NCI-H446 (cell line): Measurements from ENCODE around the gene CHML.

Experiments
- DNase-seq, 2 experiments: peaks; one replicate each; lab custom pipeline; 2025; lab: John Stamatoyannopoulos, UW

Gene CHML

GRCh38 chr1:241646201-241646600, 6.0 kb upstream of the CHML start:
- no peak for DNase-seq

- DNase-seq: no peak
These were observed 5.0 kb upstream of the CHML start for GRCh38 chr1:241645199-241645598.

- DNase-seq: no peak
These were observed 4.1 kb upstream of the CHML start for GRCh38 chr1:241644259-241644658.

- DNase-seq: no peak
These were observed 2.4 kb upstream of the CHML start for GRCh38 chr1:241642593-241642944.

- DNase-seq: no peak
These were observed 1.8 kb upstream of the CHML start for GRCh38 chr1:241641773-241642592.

- DNase-seq: no peak
These were observed 876 bp upstream of the CHML start for GRCh38 chr1:241640867-241641622.

GRCh38 chr1:241639623-241640148, 483 bp downstream of the CHML start:
- DNase-seq: no peak

- no peak for DNase-seq
These were observed 1.1 kb downstream of the CHML start for GRCh38 chr1:241638909-241639622.

- DNase-seq: no peak
These were observed 2.0 kb downstream of the CHML start for GRCh38 chr1:241638099-241638682.

- no peak for DNase-seq
These were observed 2.6 kb downstream of the CHML start for GRCh38 chr1:241637604-241638003.

- no peak for DNase-seq
These were observed 3.1 kb downstream of the CHML start for GRCh38 chr1:241637046-241637590.

- DNase-seq: no peak
These were observed 3.9 kb downstream of the CHML start for GRCh38 chr1:241636291-241636690.

GRCh38 chr1:241635556-241636152, 4.5 kb downstream of the CHML start:
- no peak for DNase-seq

GRCh38 chr1:241632987-241633386, 7.2 kb downstream of the CHML start:
- DNase-seq: no peak

GRCh38 chr1:241631674-241632073, 8.5 kb downstream of the CHML start:
- no peak for DNase-seq

GRCh38 chr1:241630899-241631298, 9.3 kb downstream of the CHML start:
- DNase-seq: no peak

GRCh38 chr1:241630476-241630875, 9.7 kb downstream of the CHML start:
- DNase-seq: no peak

GRCh38 chr1:241630005-241630404, 10.2 kb downstream of the CHML start:
- no peak for DNase-seq

GRCh38 chr1:241627453-241628259, 12.5 kb downstream of the CHML start:
- no peak for DNase-seq

- no peak for DNase-seq
These were observed 15.2 kb downstream of the CHML start for GRCh38 chr1:241624935-241625334.

GRCh38 chr1:241622669-241623068, 17.5 kb downstream of the CHML start:
- DNase-seq: no peak
